GM10266 (cell line): ENCODE results near the gene ESYT3.

Experiments
- DNase-seq: peaks from one replicate; pipeline ENCODE4 v3.0.0; 2012; ENCODE audit errors: extremely low spot score
- CTCF ChIP-seq: IDR thresholded peaks from 2 replicates; pipeline ENCODE4 v1.5.1; 2012; ENCODE audit warnings: mild to moderate bottlenecking, low read depth; ENCODE audit not compliant: control insufficient read depth, insufficient read depth; ENCODE audit errors: missing control alignments

Gene ESYT3

GRCh38 chr3:138395865-138396751 is 38.3 kb upstream of the ESYT3 start:
- TF ChIP-seq CTCF: no peak
- DNase-seq: no peak

GRCh38 chr3:138396752-138397410 is 37.5 kb upstream of the ESYT3 start:
- TF ChIP-seq CTCF: no peak
- DNase-seq: no peak

DNA sequence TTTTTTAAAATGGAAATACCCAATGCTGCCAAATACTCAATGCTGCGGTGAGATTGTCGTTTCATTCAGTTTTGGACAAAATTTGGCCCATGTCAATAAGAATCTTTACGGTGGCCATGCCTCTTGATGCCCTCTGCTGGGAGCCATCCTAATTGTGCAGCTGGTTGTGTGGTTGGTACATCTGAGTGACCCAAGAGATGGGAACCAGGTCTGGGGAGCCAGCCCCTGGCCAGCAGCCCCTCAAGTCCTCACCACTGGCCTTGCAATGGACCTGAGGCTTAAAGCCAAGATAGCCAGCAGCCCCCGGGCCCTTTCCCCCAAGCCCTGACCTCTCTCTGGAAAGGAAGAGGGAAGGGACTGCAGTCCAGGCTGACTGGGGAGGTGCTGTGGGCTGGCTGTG is 36.4 kb upstream of the ESYT3 start:
- DNase-seq: no peak
- TF ChIP-seq CTCF: peak; percentile 19

DNA sequence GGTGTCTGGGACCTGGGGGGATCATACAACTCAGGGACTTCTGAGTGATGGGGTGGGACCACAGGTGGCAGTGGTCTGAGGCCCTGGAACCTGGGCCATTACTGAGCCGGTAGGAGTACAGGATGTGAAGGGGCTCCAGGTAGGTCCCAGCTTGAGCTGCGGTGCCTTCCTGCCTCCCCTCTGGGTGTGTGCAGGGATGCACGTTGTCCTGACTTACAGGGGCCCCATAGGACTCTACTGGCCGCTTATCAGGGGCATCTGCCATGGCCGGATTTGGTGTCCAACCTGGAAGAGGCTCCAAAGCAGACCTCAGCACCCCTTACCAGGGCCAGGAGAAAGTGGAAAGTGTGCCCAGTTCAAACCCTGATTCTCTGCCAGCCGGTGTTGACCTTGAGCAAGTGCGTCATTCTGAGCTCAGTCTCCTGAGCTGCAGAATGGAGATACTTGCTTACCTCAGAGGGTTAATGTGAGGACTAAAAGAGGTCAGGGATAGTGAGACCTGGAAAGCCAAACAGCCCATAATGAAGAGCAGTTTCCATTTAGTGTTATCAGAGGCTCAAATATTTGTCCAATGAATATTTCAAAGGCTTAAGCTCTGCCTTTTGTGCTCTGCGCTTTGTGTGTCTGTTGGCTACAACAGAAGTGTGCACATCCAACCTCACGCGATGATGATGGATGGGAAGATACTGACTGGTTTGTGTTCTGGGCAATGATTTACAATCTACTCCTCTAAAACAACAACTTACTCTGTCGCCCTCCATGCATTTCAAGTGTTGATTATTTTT is 35.4 kb upstream of the ESYT3 start:
- no peak for TF ChIP-seq CTCF
- no peak for DNase-seq

DNA sequence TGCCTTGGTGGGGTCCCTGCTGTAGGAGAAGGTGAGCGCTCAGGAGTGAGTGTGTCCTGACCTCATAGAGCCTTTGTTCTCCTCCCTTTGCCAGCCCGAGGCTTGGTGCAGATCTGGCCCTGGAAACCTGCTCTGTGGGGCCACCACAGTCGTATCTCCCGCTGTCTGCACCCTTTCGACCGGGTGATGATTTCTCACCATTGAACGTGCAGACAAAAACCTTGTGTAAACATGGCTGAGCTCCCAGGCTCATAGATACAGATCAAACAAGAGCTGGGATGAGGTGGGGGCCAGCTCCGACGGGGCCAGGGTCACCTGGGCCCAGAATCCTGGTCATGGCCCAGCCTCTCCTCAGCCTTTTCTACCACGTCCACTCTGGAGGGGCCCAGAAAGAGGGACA is 34.6 kb upstream of the ESYT3 start:
- TF ChIP-seq CTCF: no peak
- DNase-seq: no peak

DNA sequence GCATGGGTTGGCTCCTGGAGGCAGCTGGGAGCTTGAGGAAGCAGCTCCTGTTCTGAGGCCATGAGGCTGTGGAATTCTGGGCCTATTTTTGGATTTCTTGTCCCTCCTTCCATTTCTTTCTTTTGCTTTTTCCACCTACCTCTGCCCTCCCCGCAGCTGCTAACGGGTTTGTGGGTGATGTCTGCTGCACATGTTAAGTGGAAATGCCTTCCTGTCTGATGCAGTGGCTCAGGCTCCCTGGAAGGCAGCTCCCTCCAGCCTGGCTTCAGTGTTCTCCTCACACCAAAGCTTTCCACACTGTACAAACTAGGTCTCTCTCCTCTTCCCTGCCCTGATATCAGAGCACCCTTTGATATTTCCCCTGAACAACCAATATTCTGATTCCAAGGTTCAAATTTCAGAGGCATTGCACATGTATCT is 33.8 kb upstream of the ESYT3 start:
- DNase-seq: no peak
- no peak for TF ChIP-seq CTCF
